ENCODE results near the gene HCFC1.
A peak's percentile ranks its signal among the peaks of the same experiment; 100 is the strongest.

HCFC1 gene

GRCh38 chrX:153974003-153974725, 2.5 kb upstream of the HCFC1 start:
- DNase-seq (ENCODE audit: low read depth in 2 of 2), result no peak

GRCh38 chrX:153973127-153974002, 1.7 kb upstream of the HCFC1 start:
- DNase-seq (ENCODE audit: low read depth in 2 of 2), result no peak

- DNase-seq (ENCODE audit: low read depth in 2 of 2), result peak; percentile 79 to 82
Measured at GRCh38 chrX:153972368-153973126, 929 bp upstream of the HCFC1 start, which contains the start of gene TMEM187. TSS of gene TMEM187 (plus strand) at chrX:153972754. CDS start at chrX:153982063, 9,309 bp downstream.

GRCh38 chrX:153971124-153971449, 531 bp downstream of the HCFC1 start:
- DNase-seq (ENCODE audit: low read depth in 2 of 2), result peak; percentile 74 to 80

- no peak for DNase-seq (ENCODE audit: low read depth in 2 of 2)
Measured at GRCh38 chrX:153970357-153971123, 1.1 kb downstream of the HCFC1 start.

- DNase-seq (ENCODE audit: low read depth in 2 of 2), result no peak
Measured at GRCh38 chrX:153969904-153970356, 1.7 kb downstream of the HCFC1 start.

- no peak for DNase-seq (ENCODE audit: low read depth in 2 of 2)
Measured at GRCh38 chrX:153969125-153969903, 2.3 kb downstream of the HCFC1 start.

- DNase-seq (ENCODE audit: low read depth in 2 of 2), result no peak
Measured at GRCh38 chrX:153968754-153969124, 2.9 kb downstream of the HCFC1 start.

- DNase-seq (ENCODE audit: low read depth in 2 of 2), result no peak
Measured at GRCh38 chrX:153968255-153968654, 3.4 kb downstream of the HCFC1 start.

GRCh38 chrX:153967536-153968224, 3.9 kb downstream of the HCFC1 start:
- DNase-seq (ENCODE audit: low read depth in 2 of 2), result no peak

- DNase-seq (ENCODE audit: low read depth in 2 of 2), result peak in 1 of 2 donors; percentile 42
Measured at GRCh38 chrX:153966841-153967535, 4.6 kb downstream of the HCFC1 start.

GRCh38 chrX:153966283-153966688, 5.3 kb downstream of the HCFC1 start:
- no peak for DNase-seq (ENCODE audit: low read depth in 2 of 2)

- no peak for DNase-seq (ENCODE audit: low read depth in 2 of 2)
Measured at GRCh38 chrX:153965406-153965805, 6.2 kb downstream of the HCFC1 start.

- DNase-seq (ENCODE audit: low read depth in 2 of 2), result no peak
Measured at GRCh38 chrX:153964105-153964504, 7.5 kb downstream of the HCFC1 start.

GRCh38 chrX:153963546-153963945, 8.1 kb downstream of the HCFC1 start:
- DNase-seq (ENCODE audit: low read depth in 2 of 2), result no peak

- DNase-seq (ENCODE audit: low read depth in 2 of 2), result no peak
Measured at GRCh38 chrX:153961292-153961691, 10.3 kb downstream of the HCFC1 start.

GRCh38 chrX:153960786-153961185, 10.8 kb downstream of the HCFC1 start:
- DNase-seq (ENCODE audit: low read depth in 2 of 2), result no peak

- no peak for DNase-seq (ENCODE audit: low read depth in 2 of 2)
Measured at GRCh38 chrX:153960077-153960476, 11.5 kb downstream of the HCFC1 start.

- DNase-seq (ENCODE audit: low read depth in 2 of 2), result no peak
Measured at GRCh38 chrX:153959649-153960048, 12.0 kb downstream of the HCFC1 start.

Data from stimulated activated CD4-positive, alpha-beta T cell treated with anti-CD3 and anti-CD28 coated beads, Interleukin-1b, Interleukin-23, amount 100 ng/mL, for 4 hours (primary cell).